ENCODE data around the gene NRGN.
"Not testable (repeated sequence)": the region's sequence is repeated elsewhere in the genome, so short reads cannot be mapped to it uniquely, and the experiment has no call there.

NRGN gene

GRCh38 chr11:124758355-124759265, 18.9 kb downstream of the NRGN start:
- DNase-seq = peak; percentile 57

GRCh38 chr11:124759266-124760204, 19.8 kb downstream of the NRGN start:
- no peak for DNase-seq

- no peak for DNase-seq
Measured at GRCh38 chr11:124760205-124760652, 20.5 kb downstream of the NRGN start.

- no peak for DNase-seq
Measured at GRCh38 chr11:124760806-124761205, 21.1 kb downstream of the NRGN start.

- no peak for DNase-seq
Measured at GRCh38 chr11:124761301-124762104, 21.8 kb downstream of the NRGN start.

GRCh38 chr11:124762105-124762623, 22.4 kb downstream of the NRGN start, which contains the start of gene ESAM:
TSS of gene ESAM (minus strand) at chr11:124762290. CDS start at chr11:124762154, 136 bp downstream.
- peak; percentile 62 for DNase-seq

GRCh38 chr11:124762624-124763155, 22.9 kb downstream of the NRGN start:
- no peak for DNase-seq

GRCh38 chr11:124763156-124763947, 23.6 kb downstream of the NRGN start:
- DNase-seq = peak; percentile 77

GRCh38 chr11:124766156-124766555, 26.4 kb downstream of the NRGN start:
- no peak for DNase-seq

- DNase-seq = no peak
Measured at GRCh38 chr11:124768914-124769313, 29.2 kb downstream of the NRGN start.

GRCh38 chr11:124769806-124770774, 30.3 kb downstream of the NRGN start:
- no peak for DNase-seq

- DNase-seq = not testable (repeated sequence)
Measured at GRCh38 chr11:124770959-124771358, 31.2 kb downstream of the NRGN start.

- no peak for DNase-seq
Measured at GRCh38 chr11:124776865-124777645, 37.3 kb downstream of the NRGN start.

- DNase-seq = no peak
Measured at GRCh38 chr11:124778281-124778680, 38.5 kb downstream of the NRGN start.

- DNase-seq = no peak
Measured at GRCh38 chr11:124779568-124779967, 39.8 kb downstream of the NRGN start.

- no peak for DNase-seq
Measured at GRCh38 chr11:124783002-124783401, 43.3 kb downstream of the NRGN start.

- DNase-seq = no peak
Measured at GRCh38 chr11:124784051-124784450, 44.3 kb downstream of the NRGN start.

- DNase-seq = no peak
Measured at GRCh38 chr11:124788521-124788920, 48.8 kb downstream of the NRGN start.
